Measurements from ENCODE around the gene AZGP1.
"Not testable (repeated sequence)": the region's sequence is repeated elsewhere in the genome, so short reads cannot be mapped to it uniquely, and the experiment has no call there.

Gene AZGP1

DNA sequence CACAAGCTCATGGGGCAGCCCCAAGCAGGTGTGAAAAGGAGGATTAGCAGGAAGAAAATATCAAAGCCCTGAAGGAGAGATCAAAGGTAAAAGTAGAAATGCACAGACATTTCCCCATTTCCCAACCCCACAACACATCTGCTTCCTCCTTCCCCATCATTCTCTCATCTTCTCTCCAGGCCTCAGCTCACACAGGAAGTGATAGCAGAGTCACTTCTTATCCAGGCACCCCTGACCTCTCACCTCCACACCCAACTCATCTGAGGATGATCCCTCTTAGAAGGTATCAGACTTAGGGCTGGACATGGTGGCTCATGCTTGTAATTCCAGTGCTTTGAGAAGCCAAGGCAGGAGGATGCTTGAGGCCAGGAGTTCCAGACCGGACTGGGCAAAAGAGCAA lies 28.2 kb downstream of the AZGP1 start:
- DNase-seq = no peak

DNA sequence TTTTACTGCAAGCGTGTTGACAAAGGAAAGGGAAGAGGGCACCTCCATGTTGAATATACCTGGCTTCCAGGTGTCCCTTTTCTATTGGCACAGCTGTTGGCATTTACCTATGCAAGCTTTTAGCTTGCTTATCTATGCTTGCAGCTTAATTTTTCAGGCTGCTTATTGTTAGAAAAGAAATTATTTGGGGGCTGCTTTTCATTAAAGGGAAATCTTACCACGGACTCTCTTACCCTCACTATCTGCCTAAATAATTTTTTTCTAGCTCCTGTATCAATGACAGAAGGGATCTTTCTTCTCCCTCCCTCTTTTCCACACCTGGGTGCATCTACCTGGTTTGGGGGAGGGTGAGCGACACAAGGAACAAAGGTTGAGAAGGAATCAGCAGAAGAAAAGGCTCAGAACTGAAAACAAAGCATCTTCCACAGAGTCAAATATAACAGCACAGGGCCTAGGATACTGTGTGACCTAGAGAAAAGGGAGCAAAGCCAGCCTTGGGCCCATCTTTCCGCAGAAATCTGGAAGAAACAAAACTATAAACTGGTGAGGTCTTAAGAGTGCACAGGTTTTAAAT lies 31.2 kb downstream of the AZGP1 start:
- no peak for DNase-seq

DNA sequence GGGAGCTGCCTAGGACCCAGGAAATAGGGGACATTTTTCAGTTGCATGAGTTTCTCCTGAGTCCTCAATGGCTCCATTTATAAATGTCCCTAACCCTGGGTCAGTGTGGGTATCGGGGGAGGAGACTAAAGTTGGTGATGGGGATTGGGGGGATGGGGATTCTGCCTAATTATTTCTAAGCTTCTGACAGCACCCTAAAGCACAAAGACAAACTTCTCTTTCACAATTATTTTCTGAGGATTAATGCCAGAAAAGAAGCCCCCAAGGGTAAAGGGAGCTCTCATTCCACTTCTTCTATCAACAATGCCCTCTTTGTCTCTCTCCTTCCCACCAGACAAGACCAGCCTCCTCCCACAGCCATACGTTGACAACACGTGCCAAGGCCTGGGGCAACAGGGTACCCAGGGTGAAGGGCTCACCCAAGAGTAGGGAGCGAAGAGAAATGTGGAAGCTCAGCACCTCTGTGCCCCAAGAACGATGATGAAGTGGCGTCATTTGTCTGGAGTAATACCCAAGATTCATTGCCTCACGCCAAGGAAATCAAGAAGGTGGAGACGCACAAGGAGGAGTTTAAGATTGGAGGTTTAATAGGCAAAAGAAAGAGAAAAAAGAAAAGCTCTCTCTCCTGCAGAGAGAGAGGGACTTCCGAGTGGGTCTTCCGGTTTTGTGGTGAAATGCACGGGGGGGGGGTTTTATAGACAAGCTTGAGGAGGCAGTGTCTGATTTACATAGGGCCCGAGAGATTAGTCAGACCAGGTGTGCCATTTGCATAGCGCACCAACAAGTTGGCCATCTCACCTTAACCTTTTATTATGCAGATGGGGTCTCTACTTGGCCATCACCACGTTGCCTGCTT lies 32.0 kb downstream of the AZGP1 start:
- no peak for DNase-seq

DNA sequence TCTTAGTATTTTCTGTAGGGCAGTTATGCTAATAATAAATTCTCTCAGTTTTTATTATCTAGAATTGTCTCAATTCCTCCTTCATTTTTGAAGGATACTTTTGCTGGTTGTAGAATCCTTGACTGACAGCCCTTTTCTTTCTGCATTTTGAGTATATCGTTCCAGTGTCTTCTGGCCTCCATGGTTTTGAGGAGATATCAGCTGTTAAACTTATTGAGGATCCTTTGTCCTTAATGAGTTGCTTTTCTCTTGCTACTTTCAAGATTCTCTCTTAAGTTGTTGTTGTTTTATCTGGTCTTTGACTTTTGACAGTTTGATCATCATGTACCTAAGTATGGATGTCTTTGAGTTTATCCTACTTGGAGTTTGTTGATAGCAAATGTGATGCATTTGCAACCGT lies 37.5 kb downstream of the AZGP1 start:
- no peak for DNase-seq

DNA sequence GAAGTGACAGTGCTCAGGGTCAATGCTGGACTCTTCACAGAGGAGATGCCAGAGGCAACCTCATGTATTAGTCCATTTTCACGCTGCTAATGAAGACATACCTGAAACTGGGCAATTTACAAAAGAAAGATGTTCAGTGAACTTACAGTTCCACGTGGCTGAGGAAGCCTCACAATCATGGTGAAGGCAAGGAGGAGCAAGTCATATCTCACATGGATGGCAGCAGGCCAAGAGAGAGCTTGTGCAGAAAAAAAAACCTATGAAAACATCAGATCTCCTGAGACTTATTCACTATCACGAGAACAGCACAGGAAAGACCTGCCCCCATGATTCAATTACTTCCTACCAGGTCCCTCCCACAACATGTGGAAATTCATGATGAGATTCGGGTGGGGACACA lies 40.8 kb downstream of the AZGP1 start:
- DNase-seq = not testable (repeated sequence)

DNA sequence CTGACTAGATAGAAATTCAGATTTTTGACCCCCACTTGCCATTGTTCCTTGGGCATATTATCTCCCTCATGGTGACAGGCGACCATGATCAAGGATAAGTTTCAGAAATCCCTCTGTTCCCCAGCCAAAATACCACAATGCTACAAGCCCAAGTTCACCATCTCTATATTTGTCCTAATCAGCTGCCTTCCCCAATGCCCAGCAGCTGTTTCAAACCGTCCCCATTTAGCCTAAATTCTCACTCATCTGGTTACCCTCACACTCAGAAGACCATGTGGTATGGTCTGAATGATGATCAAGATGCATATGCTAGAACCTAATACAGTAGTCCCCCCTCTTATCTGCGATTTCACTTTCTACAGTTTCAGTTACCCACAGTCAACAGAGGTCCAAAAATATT lies 45.5 kb downstream of the AZGP1 start:
- DNase-seq = no peak

DNA sequence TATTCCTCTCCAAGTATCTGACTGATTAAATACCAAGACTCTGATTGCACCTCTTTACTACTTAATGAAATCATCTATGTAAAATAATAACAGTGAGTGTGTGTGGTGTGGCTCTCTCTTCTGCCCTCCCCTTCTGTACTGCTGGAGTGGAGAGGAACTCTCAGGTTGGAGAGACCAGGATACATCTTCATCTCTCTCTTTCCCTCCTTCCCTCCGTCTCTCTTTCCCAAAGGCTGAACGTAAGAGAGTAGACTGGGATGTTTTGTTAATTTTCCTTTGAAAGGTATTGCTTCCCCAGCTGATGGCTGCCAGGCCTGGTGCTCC lies 46.1 kb downstream of the AZGP1 start:
- no peak for DNase-seq

DNA sequence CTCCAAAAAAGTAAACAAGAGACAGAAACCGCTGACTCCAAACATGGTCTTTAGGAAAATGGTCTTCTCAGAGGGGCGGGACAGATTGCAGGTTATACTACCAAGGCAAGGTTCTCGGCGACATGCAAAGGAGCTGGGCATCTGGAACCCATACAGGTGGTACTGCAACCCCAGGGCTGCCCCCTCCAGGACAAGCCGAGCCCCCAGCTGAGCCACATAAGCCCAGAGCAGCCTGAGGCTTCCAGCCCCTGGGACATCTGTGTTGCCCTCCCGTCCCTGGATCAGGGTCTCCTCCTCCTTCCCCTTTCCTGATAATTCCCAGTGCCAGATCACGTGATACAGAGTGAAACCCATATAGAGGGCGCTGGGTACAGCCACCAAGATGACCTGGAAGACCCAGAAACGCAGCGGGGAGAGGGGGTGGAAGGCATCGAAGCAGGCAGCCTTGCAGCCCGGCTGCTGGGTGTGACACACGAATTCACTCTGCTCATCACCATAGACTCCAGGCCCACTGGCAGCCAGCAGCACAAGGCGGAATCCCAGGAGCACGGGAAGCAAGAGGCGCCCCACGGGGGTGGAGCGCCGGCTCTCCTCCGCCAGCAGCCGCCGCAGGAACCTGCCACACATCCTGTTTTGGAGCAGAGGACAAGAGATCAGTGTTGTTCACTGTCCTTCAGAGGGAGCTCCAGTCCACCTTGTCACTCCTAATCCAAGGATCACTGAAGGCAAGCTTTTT lies 46.7 kb downstream of the AZGP1 start, which contains the start of gene GJC3:
Gene GJC3 (minus strand): TSS at position 627 of the 736 bp plus-strand sequence. CDS start 0 bp downstream, at position 627.
- peak; percentile 65 for DNase-seq

DNA sequence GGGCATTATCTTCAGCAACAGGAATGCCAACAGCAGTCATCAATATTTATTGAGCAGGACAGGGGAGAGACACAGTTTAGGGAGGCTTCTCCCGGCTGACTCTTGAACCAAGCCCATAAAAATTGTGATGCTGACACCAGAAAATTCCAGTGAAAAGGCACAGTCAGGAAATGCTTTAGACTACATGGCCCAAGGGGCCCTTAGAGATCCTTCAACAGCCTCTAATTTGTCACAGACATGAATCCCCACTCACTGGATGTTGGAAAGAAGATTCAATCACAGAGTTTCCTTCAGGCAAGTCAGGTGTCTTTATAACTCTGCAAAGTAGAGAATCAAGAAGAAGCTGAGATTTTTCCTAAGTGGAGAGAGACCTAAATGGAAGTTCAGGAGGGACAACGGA lies 47.6 kb downstream of the AZGP1 start:
- no peak for DNase-seq

DNA sequence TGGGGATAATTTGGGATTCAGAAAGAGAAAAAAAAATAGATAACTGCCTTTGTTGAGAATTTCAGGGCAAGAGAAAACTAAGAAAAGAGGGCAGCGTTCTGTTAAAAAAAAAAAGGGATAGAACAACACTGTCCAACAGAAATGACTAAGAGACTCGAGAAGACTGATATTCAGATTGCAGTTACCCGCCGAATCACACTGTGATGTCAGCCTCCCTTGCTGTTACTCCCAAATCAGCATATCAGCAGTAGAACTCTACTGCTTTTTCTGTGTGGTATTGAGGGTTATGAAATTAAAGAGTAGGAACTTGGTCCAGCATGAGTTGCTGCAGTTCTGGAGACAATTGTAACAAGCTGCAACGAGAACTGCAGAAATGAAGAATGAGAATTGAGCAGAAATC lies 48.3 kb downstream of the AZGP1 start:
- no peak for DNase-seq

DNA sequence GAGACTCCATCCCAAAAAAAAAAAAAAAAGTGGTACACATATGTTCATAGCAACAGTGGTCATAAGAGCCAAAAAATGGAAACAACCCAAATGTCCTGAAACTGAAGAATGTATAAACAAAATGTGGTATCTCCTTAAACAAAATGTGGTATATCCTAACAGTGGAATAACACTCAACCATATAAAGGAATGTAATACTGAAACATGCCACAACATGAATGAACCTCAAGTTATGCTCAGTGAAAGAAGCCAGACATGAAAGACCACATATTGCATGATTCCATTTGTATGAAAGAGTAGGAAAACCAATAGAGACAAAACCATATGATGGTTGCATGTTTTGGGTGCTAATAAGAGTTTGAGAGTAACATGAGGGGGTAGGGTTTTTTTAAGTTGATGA lies 49.5 kb downstream of the AZGP1 start:
- no peak for DNase-seq

DNA sequence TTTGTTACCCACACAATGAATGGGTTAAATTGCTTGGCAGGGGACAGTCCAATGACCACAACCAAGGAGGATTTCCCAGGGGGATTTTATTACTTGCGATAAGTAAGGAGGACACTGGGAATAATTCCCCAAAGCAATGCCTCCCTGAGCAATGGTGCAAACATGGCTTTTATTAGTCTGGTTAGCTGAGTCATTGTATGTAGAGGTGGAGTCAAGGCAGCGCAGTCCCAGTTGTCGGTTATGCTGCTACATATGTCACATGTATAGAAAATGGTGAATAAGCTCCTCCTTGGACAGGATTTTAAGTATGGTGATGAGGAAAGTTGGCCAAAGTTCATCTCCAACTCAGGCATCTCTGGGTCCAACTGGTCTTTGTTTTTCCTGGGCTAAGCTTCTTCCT lies 52.6 kb downstream of the AZGP1 start:
- no peak for DNase-seq

DNA sequence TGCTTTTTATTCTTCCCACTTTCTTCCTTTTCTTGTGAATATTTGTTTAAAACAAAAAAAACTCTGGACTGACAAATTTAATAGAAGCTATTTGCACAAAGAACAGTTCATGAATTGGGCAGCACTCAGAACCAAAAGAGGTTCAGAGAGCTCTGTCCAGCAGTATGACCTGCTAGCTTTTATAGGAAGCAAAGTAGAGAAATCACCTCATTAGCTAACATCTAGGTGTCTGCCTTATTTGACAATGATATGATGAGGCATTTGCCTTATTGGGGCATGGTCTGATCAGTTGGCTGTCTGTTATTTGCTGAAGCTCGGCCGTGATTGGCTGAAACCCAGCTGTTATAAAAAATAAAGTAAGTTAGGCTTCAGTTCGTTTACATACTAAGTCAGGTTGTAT lies 55.7 kb downstream of the AZGP1 start:
- DNase-seq = peak; percentile 11

DNA sequence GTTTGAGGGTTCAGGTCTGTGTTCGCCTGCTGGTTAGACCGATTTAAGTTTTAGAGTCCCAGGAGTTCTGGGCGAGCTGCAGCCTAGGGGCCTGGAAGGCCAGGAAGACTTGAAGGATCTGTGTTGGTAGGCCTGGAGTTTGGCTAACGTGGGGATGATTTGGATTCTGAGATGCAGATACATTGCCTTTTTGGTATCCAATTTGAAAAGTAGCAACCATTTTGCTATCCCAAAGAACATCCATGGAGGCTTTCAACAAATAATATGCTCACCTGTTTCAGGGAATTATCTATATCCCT lies 56.1 kb downstream of the AZGP1 start:
- no peak for DNase-seq

DNA sequence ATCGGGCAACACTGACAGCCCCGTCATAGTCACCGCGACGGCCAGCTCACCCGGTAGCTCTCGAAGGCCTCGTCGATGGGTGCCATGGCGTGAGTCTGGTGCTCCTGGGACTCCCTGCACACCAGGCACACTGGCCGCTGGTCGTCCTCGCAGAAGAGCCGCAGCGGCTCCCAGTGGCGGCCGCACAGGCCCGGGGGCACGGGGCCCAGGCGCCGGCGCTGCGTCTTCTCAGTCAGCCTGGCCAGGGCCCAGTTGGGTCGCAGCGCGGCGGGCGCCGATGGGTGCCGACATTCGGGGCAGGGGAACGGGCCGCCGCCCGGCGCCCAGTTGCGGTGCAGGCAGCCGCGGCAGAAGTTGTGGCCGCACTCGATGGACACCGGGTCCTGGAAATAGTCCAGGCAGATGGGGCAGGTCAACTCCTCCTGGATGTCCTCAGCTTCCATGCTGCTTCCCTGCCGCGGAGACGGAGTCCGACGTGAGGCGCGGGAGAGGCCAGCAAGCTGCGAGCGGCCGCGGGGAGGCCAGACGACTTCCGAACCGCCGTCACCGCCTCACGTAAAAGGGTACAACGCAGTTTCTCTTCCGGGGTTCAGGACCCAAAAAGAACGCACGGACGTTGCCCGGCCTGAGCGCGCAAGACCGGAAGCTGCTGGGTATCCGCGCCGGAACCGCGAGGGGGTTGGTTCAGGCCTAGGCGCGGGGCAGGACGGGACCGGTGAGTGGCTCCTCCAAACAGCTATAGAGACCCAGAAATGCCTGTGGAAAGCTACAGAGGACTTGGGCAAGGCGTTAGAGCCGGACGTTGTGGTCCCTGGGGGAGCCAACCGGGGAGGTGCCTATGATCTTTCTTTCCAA lies 56.6 kb downstream of the AZGP1 start, which contains the start of gene TRIM4:
Gene TRIM4 (minus strand): TSS at position 572 of the 855 bp plus-strand sequence. CDS start 129 bp downstream, at position 443.
- peak; percentile 93 for DNase-seq
